Mesenchymal stem cell (in vitro differentiated cells and primary cell): ENCODE results near the gene ABLIM2.

Experiments used
- DNase-seq: peaks from one replicate; pipeline ENCODE4 v3.0.0-alpha.2; 2013
- H2AFZ ChIP-seq: one replicate; pipeline ENCODE4 v1.6.1; 2013; ENCODE audit warnings: low read depth, mild to moderate bottlenecking, control low read depth, inconsistent platforms, low read length, moderate library complexity
- H2AK5ac ChIP-seq: 2 replicates; pipeline ENCODE4 v1.6.1; 2013; ENCODE audit warnings: low read length, moderate library complexity, mild to moderate bottlenecking, inconsistent platforms; ENCODE audit not compliant: severe bottlenecking
- H2BK120ac ChIP-seq: one replicate; pipeline ENCODE4 v1.6.1; 2013; ENCODE audit warnings: low read depth, mild to moderate bottlenecking, inconsistent platforms, low read length, moderate library complexity
- H2BK12ac ChIP-seq, 2 experiments: one replicate each; pipeline ENCODE4 v1.6.1; 2013; ENCODE audit warnings: inconsistent platforms in 2 of 2, low read length in 2 of 2, mild to moderate bottlenecking in 2 of 2, moderate library complexity in 2 of 2, control low read depth in 1 of 2
- H2BK15ac ChIP-seq: one replicate; pipeline ENCODE4 v1.6.1; 2013; ENCODE audit warnings: mild to moderate bottlenecking, low read depth, inconsistent platforms; ENCODE audit not compliant: poor library complexity, severe bottlenecking
- H2BK5ac ChIP-seq: 2 replicates; pipeline ENCODE4 v1.6.1; 2013; ENCODE audit warnings: low read depth, mild to moderate bottlenecking, low read length, control low read depth, inconsistent platforms; ENCODE audit not compliant: poor library complexity, severe bottlenecking
- H3K14ac ChIP-seq, 2 experiments: one replicate each; pipeline ENCODE4 v1.6.1; 2013; ENCODE audit warnings: inconsistent platforms in 2 of 2, low read length in 2 of 2, control low read depth in 1 of 2, mild to moderate bottlenecking in 1 of 2, moderate library complexity in 1 of 2
- H3K18ac ChIP-seq, 2 experiments: one replicate each; pipeline ENCODE4 v1.6.1; 2013; ENCODE audit warnings: inconsistent platforms in 2 of 2, low read length in 2 of 2, control low read depth in 1 of 2, low read depth in 1 of 2, mild to moderate bottlenecking in 1 of 2
- H3K23ac ChIP-seq, 2 experiments: one replicate each; pipeline ENCODE4 v1.6.1; 2013; ENCODE audit warnings: inconsistent platforms in 2 of 2, low read length in 2 of 2, mild to moderate bottlenecking in 2 of 2, moderate library complexity in 2 of 2, control low read depth in 1 of 2
- H3K27ac ChIP-seq: 2 replicates; pipeline ENCODE4 v1.5.1; 2013; ENCODE audit warnings: mild to moderate bottlenecking, moderate library complexity, low read length, control low read depth, inconsistent platforms; ENCODE audit not compliant: poor library complexity, severe bottlenecking
- H3K27me3 ChIP-seq, 2 experiments: 2 replicates each; pipeline versions ENCODE4 v1.6.1 to v1.7.0; 2013; ENCODE audit warnings: low read length in 2 of 2, mild to moderate bottlenecking in 2 of 2, moderate library complexity in 2 of 2, control low read depth in 1 of 2, inconsistent platforms in 1 of 2; ENCODE audit not compliant: control insufficient read depth in 1 of 2, insufficient read depth in 1 of 2
- H3K36me3 ChIP-seq, 2 experiments: 2 replicates each; pipeline versions ENCODE4 v1.6.1 to v1.7.0; 2013; ENCODE audit warnings: low read length in 2 of 2, control low read depth in 1 of 2, inconsistent platforms in 1 of 2, low read depth in 1 of 2, mild to moderate bottlenecking in 1 of 2; ENCODE audit not compliant: insufficient read depth in 2 of 2, control insufficient read depth in 1 of 2
- H3K4ac ChIP-seq, 2 experiments: one replicate each; pipeline ENCODE4 v1.6.1; 2013; ENCODE audit warnings: inconsistent platforms in 2 of 2, low read length in 2 of 2, mild to moderate bottlenecking in 2 of 2, moderate library complexity in 2 of 2, control low read depth in 1 of 2, low read depth in 1 of 2
- H3K4me1 ChIP-seq: 2 replicates; pipeline ENCODE4 v1.6.1; 2013; ENCODE audit warnings: low read depth, low read length, control low read depth; ENCODE audit not compliant: control insufficient read depth, insufficient read depth
- H3K4me2 ChIP-seq: 2 replicates; pipeline ENCODE4 v1.6.1; 2013; ENCODE audit warnings: low read length, mild to moderate bottlenecking, inconsistent platforms; ENCODE audit not compliant: poor library complexity, severe bottlenecking
- H3K4me3 ChIP-seq, 2 experiments: 2 replicates each; pipeline versions ENCODE4 v1.5.1 to v1.7.0; 2013; ENCODE audit warnings: low read length in 2 of 2, mild to moderate bottlenecking in 2 of 2, control low read depth in 1 of 2, low read depth in 1 of 2; ENCODE audit not compliant: insufficient read depth in 1 of 2
- H3K79me1 ChIP-seq: replicated peaks from 2 replicates; pipeline ENCODE4 v1.6.1; 2013; ENCODE audit warnings: mild to moderate bottlenecking, control low read depth, low read length, inconsistent platforms; ENCODE audit not compliant: poor library complexity, severe bottlenecking
- H3K9ac ChIP-seq: 2 replicates; pipeline ENCODE4 v1.7.0; 2013; ENCODE audit warnings: mild to moderate bottlenecking, low read length, moderate library complexity
- H3K9me3 ChIP-seq: 2 replicates; pipeline ENCODE4 v1.7.0; 2013; ENCODE audit warnings: mild to moderate bottlenecking, low read length; ENCODE audit not compliant: control insufficient read depth
- H4K8ac ChIP-seq: one replicate; pipeline ENCODE4 v1.6.1; 2013; ENCODE audit warnings: inconsistent platforms, mild to moderate bottlenecking, low read length, moderate library complexity
- H4K91ac ChIP-seq: one replicate; pipeline ENCODE4 v1.6.1; 2013; ENCODE audit warnings: mild to moderate bottlenecking, low read length, inconsistent platforms
- WGBS: methylation state at CpG from one replicate; pipeline ENCODE4 v1.1.7; 2013; ENCODE audit warnings: mixed read lengths; 5-methylcytosine and 5-hydroxymethylcytosine counted together

The ABLIM2 gene

DNA sequence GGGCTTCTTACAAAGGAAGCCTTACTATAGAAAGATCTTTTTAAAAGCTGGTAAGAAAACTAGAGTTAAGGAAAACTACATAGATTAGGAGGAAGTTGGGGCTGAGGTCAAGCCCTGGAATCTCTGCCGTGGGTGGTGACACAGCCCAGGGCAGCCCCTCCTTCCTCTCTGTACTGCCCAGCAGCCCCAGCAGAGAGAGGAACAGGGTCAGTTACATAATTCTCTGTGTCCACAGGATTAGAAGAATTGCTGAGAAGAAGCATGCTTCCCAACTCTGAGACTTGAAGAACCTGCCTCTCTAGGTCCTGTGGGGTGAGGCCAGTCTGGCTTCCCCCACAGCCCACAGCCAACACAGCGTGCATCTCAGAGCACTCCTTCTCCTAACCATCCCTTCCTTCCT is 9.2 kb upstream of the ABLIM2 start:
- Histone ChIP-seq H3K4me1 (no peaks in the 10 kb centered on the region), H3K23ac (no peak overlapping the region), H3K4me2 (no peak overlapping the region), H2BK12ac (no peak overlapping the region), H2AFZ (no peak overlapping the region), H2BK5ac (no peak overlapping the region), H3K18ac (no peak overlapping the region), H3K4ac (no peak overlapping the region), H2BK15ac (no peak overlapping the region), H3K14ac (no peak overlapping the region), H3K9me3 (peaks cover 11% of the 10 kb centered on the region), H3K36me3 (no peaks in the 10 kb centered on the region), H3K4me3 (no peak overlapping the region), H3K27ac (no peak overlapping the region), H3K27me3 (peaks cover 75 to 83% of the 10 kb centered on the region in 2 experiments), H4K8ac (no peak overlapping the region), H2BK120ac (no peak overlapping the region), H2AK5ac (no peak overlapping the region), H3K9ac (no peak overlapping the region), H4K91ac (no peak overlapping the region), H3K79me1 (no peaks in the 10 kb centered on the region)
- peak; percentile 19 for DNase-seq
- WGBS = 34% methylated on average over 2 of the region's 2 CpGs

DNA sequence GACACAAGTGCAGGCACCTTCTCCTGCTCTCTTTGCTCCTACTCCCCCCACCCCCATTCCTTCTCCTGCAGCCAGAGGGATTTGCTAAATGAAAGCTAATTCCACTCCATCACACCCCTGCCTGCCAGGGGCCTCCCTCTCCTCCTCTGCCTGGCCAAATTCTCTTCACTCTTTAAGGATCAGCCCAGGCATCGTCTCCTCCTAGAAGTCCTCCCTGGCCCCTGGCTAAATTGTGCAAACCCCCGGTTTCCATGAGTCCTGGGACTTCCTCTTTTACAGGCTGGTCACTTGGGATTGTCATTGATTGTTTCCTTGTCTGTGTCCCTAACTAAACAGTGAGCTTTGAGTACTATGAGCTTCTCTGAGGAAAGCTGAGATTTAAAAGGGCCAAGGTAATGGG is 8.7 kb upstream of the ABLIM2 start:
- no peak overlapping the region for H3K14ac ChIP-seq
- DNase-seq = no peak

GRCh38 chr4:8165374-8165896 is 6.8 kb upstream of the ABLIM2 start:
- no peak overlapping the region for H2AK5ac ChIP-seq
- no peak overlapping the region for H2BK5ac ChIP-seq
- no peak overlapping the region for H3K4me3 ChIP-seq
- no peaks in the 10 kb centered on the region for H3K36me3 ChIP-seq
- H3K4ac ChIP-seq = no peak overlapping the region
- peaks cover 11% of the 10 kb centered on the region for H3K9me3 ChIP-seq
- no peak overlapping the region for H2BK12ac ChIP-seq
- 71% methylated on average over 6 of the region's 6 CpGs for WGBS
- H2BK15ac ChIP-seq = no peak overlapping the region
- no peak overlapping the region for H3K27ac ChIP-seq
- H3K14ac ChIP-seq = no peak overlapping the region
- H3K23ac ChIP-seq = no peak overlapping the region
- no peaks in the 10 kb centered on the region for H3K4me1 ChIP-seq
- H3K9ac ChIP-seq = no peak overlapping the region
- H4K91ac ChIP-seq = no peak overlapping the region
- H3K18ac ChIP-seq = no peak overlapping the region
- no peak overlapping the region for H4K8ac ChIP-seq
- H3K27me3 ChIP-seq = peaks cover 72 to 81% of the 10 kb centered on the region in 2 experiments
- no peak overlapping the region for H2BK120ac ChIP-seq
- DNase-seq = no peak
- no peak overlapping the region for H3K4me2 ChIP-seq
- no peak overlapping the region for H2AFZ ChIP-seq
- H3K79me1 ChIP-seq = no peaks in the 10 kb centered on the region

More for the DNA sequence above, 8.7 kb upstream of the ABLIM2 start:
- Histone ChIP-seq H3K27ac (no peak overlapping the region), H3K4ac (no peak overlapping the region), H3K4me1 (no peaks in the 10 kb centered on the region), H2BK12ac (no peak overlapping the region), H3K23ac (no peak overlapping the region), H2AK5ac (no peak overlapping the region), H2AFZ (no peak overlapping the region), H3K18ac (no peak overlapping the region), H2BK120ac (no peak overlapping the region), H4K8ac (no peak overlapping the region), H3K9me3 (peaks cover 11% of the 10 kb centered on the region), H3K4me3 (no peak overlapping the region), H2BK5ac (no peak overlapping the region), H3K9ac (no peak overlapping the region), H3K79me1 (no peaks in the 10 kb centered on the region), H2BK15ac (no peak overlapping the region), H3K27me3 (peaks cover 76 to 82% of the 10 kb centered on the region in 2 experiments), H3K36me3 (no peaks in the 10 kb centered on the region), H4K91ac (no peak overlapping the region), H3K4me2 (no peak overlapping the region)
- 90% methylated on average over 2 of the region's 2 CpGs for WGBS

DNA sequence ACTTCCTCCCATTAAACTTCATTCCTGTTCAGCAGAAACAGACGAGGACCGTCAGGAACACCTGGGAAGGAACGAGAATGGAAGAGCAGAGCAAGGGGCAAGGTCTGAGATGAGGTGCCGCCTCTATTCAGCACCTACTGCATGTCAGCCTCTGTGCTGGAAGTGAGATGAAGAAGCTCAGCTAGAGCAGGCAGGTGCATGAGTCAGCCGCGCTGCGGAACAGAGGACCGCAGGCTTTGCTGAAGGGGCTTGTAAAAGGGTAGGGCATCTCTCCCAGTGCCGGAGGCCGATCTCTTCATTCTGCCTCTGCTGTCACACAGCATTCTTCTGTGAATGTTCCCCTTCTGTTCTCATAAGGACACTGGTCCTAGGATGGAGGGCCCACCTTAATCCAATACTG is 6.1 kb upstream of the ABLIM2 start:
- Histone ChIP-seq H4K8ac (no peak overlapping the region), H3K27ac (no peak overlapping the region), H3K4me1 (peaks cover under 1% of the 10 kb centered on the region), H3K4me2 (no peak overlapping the region), H3K4ac (no peak overlapping the region), H2BK120ac (no peak overlapping the region), H2BK12ac (no peak overlapping the region), H2AFZ (no peak overlapping the region), H3K36me3 (no peaks in the 10 kb centered on the region), H3K9ac (no peak overlapping the region), H3K23ac (no peak overlapping the region), H2BK15ac (no peak overlapping the region), H3K79me1 (no peaks in the 10 kb centered on the region), H3K4me3 (no peak overlapping the region), H3K9me3 (peaks cover 11% of the 10 kb centered on the region), H3K18ac (no peak overlapping the region), H3K14ac (no peak overlapping the region), H3K27me3 (peaks cover 64 to 82% of the 10 kb centered on the region in 2 experiments), H2AK5ac (no peak overlapping the region), H2BK5ac (no peak overlapping the region), H4K91ac (no peak overlapping the region)
- WGBS = 89% methylated on average over 10 of the region's 10 CpGs
- no peak for DNase-seq
